A549 (cell line): ENCODE measurements around the gene SPACA7. TPM values are rescaled to one million over a fixed set of nuclear protein-coding genes. Genes with fewer than 3 reads are reported as not detected.

ENCODE experiments used
- ATAC-seq, 2 experiments: fragments of 200-7000 bp in 1 of 2; fragments of >200 bp in 1 of 2; cut with Nextera tagmentation in 1 of 2; cut with Tn5 transposase in 1 of 2; 3 replicates each; pipeline versions ENCODE4 v1.8.0 to v1.9.1; 2018 to 2020; ENCODE audit warnings: mild to moderate bottlenecking in 1 of 2, moderate library complexity in 1 of 2
- CTCF ChIA-PET: fragments of 300-600 bp; sonication (Branson Sonifier 250); formaldehyde crosslinking; extraction: SDS; loops from one replicate; lab custom pipeline; 2021; ENCODE audit warnings: antibody characterized with exemption, inconsistent platforms; lab: Yijun Ruan, JAX
- POLR2A ChIA-PET: fragments of 350-600 bp; formaldehyde crosslinking; extraction: SDS; loops from one replicate; lab custom pipeline; 2021; ENCODE audit warnings: antibody characterized with exemption, inconsistent platforms; lab: Yijun Ruan, JAX
- DNase-seq, 2 experiments: peaks; one replicate each; pipeline versions ENCODE4 v3.0.0 to v3.0.0-alpha.2; 2011 to 2016; ENCODE audit warnings: low read depth in 1 of 2, low spot score in 1 of 2
- FAIRE-seq: peaks from 2 replicates; lab custom pipeline; 2011; peaks lifted over from hg19 to GRCh38; lab: Jason Lieb, UNC
- H3K27ac ChIP-seq, 2 experiments: fragments of >200 bp; sonication (Bioruptor Twin); formaldehyde crosslinking; 3 replicates each; pipeline ENCODE4 v1.5.1; 2016 to 2017
- H3K4me1 ChIP-seq: fragments of >200 bp; sonication (Bioruptor Twin); formaldehyde crosslinking; 3 replicates; pipeline ENCODE4 v1.6.1; 2016
- H3K4me2 ChIP-seq: fragments of >200 bp; sonication (Bioruptor Twin); formaldehyde crosslinking; 3 replicates; pipeline ENCODE4 v1.6.1; 2016
- H3K4me3 ChIP-seq: fragments of >200 bp; sonication (Bioruptor Twin); formaldehyde crosslinking; 3 replicates; pipeline ENCODE4 v1.5.1; 2016
- H3K9me3 ChIP-seq: fragments of >200 bp; sonication (Bioruptor Twin); formaldehyde crosslinking; 3 replicates; pipeline ENCODE4 v1.6.1; 2016
- CBX2 ChIP-seq: fragments of 200-600 bp; sonication (generic); IDR thresholded peaks from 2 replicates; pipeline ENCODE4 v1.6.1; 2016; ENCODE audit warnings: low read depth, mild to moderate bottlenecking, borderline replicate concordance
- CEBPB ChIP-seq, 2 experiments: fragments of >200 bp in 1 of 2; sonication (Bioruptor Twin) in 1 of 2; formaldehyde crosslinking in 1 of 2; IDR thresholded peaks; 2 replicates each; pipeline ENCODE4 v1.6.1; 2012 to 2016
- CHD2 ChIP-seq: fragments of 150-350 bp; IDR thresholded peaks from 2 replicates; pipeline ENCODE4 v1.6.1; 2014; ENCODE audit warnings: low read length; ENCODE audit not compliant: partially characterized antibody
- CHD4 ChIP-seq: fragments of 200-600 bp; sonication (generic); IDR thresholded peaks from 2 replicates; pipeline ENCODE4 v1.6.1; 2016; ENCODE audit warnings: antibody characterized with exemption, mild to moderate bottlenecking, borderline replicate concordance
- EHF ChIP-seq: fragments of 250-450 bp; sonication (Bioruptor Pico); IDR thresholded peaks from 2 replicates; pipeline ENCODE4 v1.5.0; 2020; ENCODE audit warnings: mild to moderate bottlenecking
- EP300 ChIP-seq, 2 experiments: fragments of >200 bp; sonication (Bioruptor Twin); formaldehyde crosslinking; IDR thresholded peaks; 2 replicates in 1 of 2; 3 replicates in 1 of 2; pipeline ENCODE4 v1.6.1; 2016 to 2017
- FOXS1 ChIP-seq: fragments of 250-450 bp; sonication (Bioruptor Pico); IDR thresholded peaks from 2 replicates; pipeline ENCODE4 v1.5.0; 2020; ENCODE audit warnings: mild to moderate bottlenecking, moderate library complexity
- HEYL ChIP-seq: fragments of 250-450 bp; sonication (Bioruptor Pico); IDR thresholded peaks from 2 replicates; pipeline ENCODE4 v1.8.0; 2021; ENCODE audit warnings: mild to moderate bottlenecking, moderate library complexity
- HOXB5 ChIP-seq: fragments of 250-450 bp; sonication (Bioruptor Pico); IDR thresholded peaks from 2 replicates; pipeline ENCODE4 v1.5.0; 2020; ENCODE audit warnings: mild to moderate bottlenecking, moderate library complexity
- KDM1A ChIP-seq: fragments of 200-600 bp; sonication (generic); IDR thresholded peaks from 2 replicates; pipeline ENCODE4 v1.6.1; 2016; ENCODE audit warnings: low read depth, mild to moderate bottlenecking
- MYC ChIP-seq: IDR thresholded peaks from 2 replicates; pipeline ENCODE4 v1.6.1; 2012; ENCODE audit warnings: mild to moderate bottlenecking, inconsistent platforms, low read length, improper control_type of control experiment, borderline replicate concordance
- NFE2L2 ChIP-seq: fragments of 150-350 bp; conservative IDR thresholded peaks from 2 replicates; pipeline ENCODE4 v1.6.1; 2014; ENCODE audit warnings: low read length
- NPAS2 ChIP-seq: fragments of 250-450 bp; sonication (Bioruptor Pico); IDR thresholded peaks from 2 replicates; pipeline ENCODE4 v1.8.0; 2022; ENCODE audit warnings: mild to moderate bottlenecking, moderate library complexity, borderline replicate concordance
- NR3C1 ChIP-seq: fragments of >200 bp; sonication (Bioruptor Twin); formaldehyde crosslinking; IDR thresholded peaks from 3 replicates; pipeline ENCODE4 v1.6.1; 2017
- POLR2AphosphoS2 ChIP-seq: conservative IDR thresholded peaks from 2 replicates; pipeline ENCODE4 v1.6.1; 2012; ENCODE audit warnings: low read length, improper control_type of control experiment, inconsistent platforms
- RARB ChIP-seq: fragments of 250-450 bp; sonication (Bioruptor Pico); IDR thresholded peaks from 2 replicates; pipeline ENCODE4 v1.8.0; 2021; ENCODE audit warnings: mild to moderate bottlenecking, moderate library complexity
- RFX5 ChIP-seq: fragments of 450-650 bp; IDR thresholded peaks from 2 replicates; pipeline ENCODE4 v1.7.1; 2014; ENCODE audit warnings: antibody characterized with exemption, mild to moderate bottlenecking, moderate library complexity
- TP53 ChIP-seq: fragments of 250-450 bp; sonication (Bioruptor Pico); IDR thresholded peaks from 2 replicates; pipeline ENCODE4 v1.5.0; 2021; ENCODE audit warnings: mild to moderate bottlenecking, moderate library complexity
- ZNF302 ChIP-seq: fragments of 250-450 bp; sonication (Bioruptor Pico); IDR thresholded peaks from 2 replicates; pipeline ENCODE4 v1.9.0; 2021; ENCODE audit warnings: inconsistent platforms, mild to moderate bottlenecking, moderate library complexity
- ZSCAN20 ChIP-seq: fragments of 250-450 bp; sonication (Bioruptor Pico); IDR thresholded peaks from 2 replicates; pipeline ENCODE4 v1.8.0; 2022; ENCODE audit warnings: mild to moderate bottlenecking, moderate library complexity
- WGBS: methylation state at CpG from one replicate; pipeline ENCODE4 v1.1.6; 2017; ENCODE audit errors: missing lambda C conversion rate; 5-methylcytosine and 5-hydroxymethylcytosine counted together
- polyA plus RNA-seq, 4 experiments: library from polyadenylated mRNA; depleted of rRNA in 3 of 4; stranded (reverse); fragments of >200 nt; fragmentation: RNase III in 1 of 4; extraction: RNeasy Plus Mini Kit Qiagen cat#74134 plus additional on column Dnase treatment in 1 of 4; gene quantifications; 2 replicates in 3 of 4; 3 replicates in 1 of 4; pipeline ENCODE4 v1.2.3, GENCODE V29; 2011 to 2017
- TF ChIP-seq, protein P1 (sequence below): IDR thresholded peaks from 2 replicates; pipeline ENCODE4 v1.6.1; 2012
- TF ChIP-seq, protein P2 (sequence below): fragments of 200-600 bp; sonication (generic); IDR thresholded peaks from 2 replicates; pipeline ENCODE4 v1.6.1; 2016; ENCODE audit warnings: antibody characterized with exemption, mild to moderate bottlenecking, moderate library complexity
- TF ChIP-seq, protein P3 (sequence below): fragments of 250-450 bp; sonication (Bioruptor Pico); IDR thresholded peaks from 2 replicates; pipeline ENCODE4 v1.5.0; 2020; ENCODE audit warnings: low read depth, mild to moderate bottlenecking, moderate library complexity
- TF ChIP-seq, protein P4 (sequence below): fragments of >200 bp; sonication (Bioruptor Twin); formaldehyde crosslinking; IDR thresholded peaks from 2 replicates; pipeline ENCODE4 v1.6.1; 2016
- TF ChIP-seq, protein P5 (sequence below): IDR thresholded peaks from 2 replicates; pipeline ENCODE4 v1.6.1; 2012; ENCODE audit warnings: low read depth, borderline replicate concordance
- TF ChIP-seq, protein P6 (sequence below): IDR thresholded peaks from 2 replicates; pipeline ENCODE4 v1.6.1; 2012

SPACA7 gene
- polyA plus RNA-seq, 2 of the 4 experiments (the other 2 are of a cell fraction), result not detected

DNA sequence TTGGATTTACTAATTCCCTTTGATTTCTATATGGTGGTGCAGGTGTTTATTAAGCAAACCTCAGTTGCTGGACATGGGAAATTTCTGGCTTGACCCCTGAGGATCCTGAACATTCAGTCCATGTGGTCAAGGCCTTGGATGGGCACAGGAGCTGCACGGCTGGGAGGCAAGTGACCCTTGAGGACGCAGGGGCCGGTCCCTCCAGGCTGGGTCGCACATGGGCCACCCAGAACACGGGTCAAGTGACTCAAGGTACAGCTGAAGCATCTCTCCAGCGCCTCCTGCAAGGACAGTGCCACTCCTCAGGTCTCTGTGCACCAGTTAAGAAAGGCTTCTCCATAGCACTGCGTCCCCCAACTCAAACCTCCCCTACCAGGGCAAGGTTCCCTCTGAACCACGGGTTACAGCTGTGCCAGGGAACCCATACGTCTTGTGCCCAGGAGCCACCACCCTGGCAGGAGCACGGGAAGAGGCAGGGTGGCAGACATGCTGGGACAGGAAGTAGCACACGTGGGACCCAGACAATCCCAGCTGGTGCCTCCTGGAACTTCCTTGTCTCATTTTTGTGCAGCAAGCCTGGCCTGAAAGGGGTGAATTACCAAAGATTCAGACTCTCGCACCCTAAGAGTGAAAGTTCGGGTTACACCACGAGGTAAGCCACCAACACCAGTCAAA is 93.1 kb downstream of the SPACA7 start:
- Histone ChIP-seq H3K9me3 (no peaks in the 10 kb centered on the region), H3K27ac (no peak overlapping the region), H3K4me1 (no peaks in the 10 kb centered on the region), H3K4me2 (no peak overlapping the region), H3K4me3 (no peak overlapping the region)
- ChIA-PET POLR2A (no interaction called here), CTCF (interaction anchor here (1.6 kb wide), 1 partner anchor 27 kb away, joined by 4 read pairs; no protein-coding TSS in a partner anchor)
- no peak for ATAC-seq
- FAIRE-seq, result no peak
- TF ChIP-seq, protein P1, sequence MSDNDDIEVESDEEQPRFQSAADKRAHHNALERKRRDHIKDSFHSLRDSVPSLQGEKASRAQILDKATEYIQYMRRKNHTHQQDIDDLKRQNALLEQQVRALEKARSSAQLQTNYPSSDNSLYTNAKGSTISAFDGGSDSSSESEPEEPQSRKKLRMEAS, result no peak
- no peak for TF ChIP-seq HEYL (CRISPR knock-in tag)
- no peak for TF ChIP-seq RARB (CRISPR knock-in tag)
- TF ChIP-seq KDM1A, result no peak
- no peak for TF ChIP-seq CEBPB (IDR thresholded peaks at IDR 0.05)
- no peak for TF ChIP-seq CBX2
- TF ChIP-seq, protein P2, sequence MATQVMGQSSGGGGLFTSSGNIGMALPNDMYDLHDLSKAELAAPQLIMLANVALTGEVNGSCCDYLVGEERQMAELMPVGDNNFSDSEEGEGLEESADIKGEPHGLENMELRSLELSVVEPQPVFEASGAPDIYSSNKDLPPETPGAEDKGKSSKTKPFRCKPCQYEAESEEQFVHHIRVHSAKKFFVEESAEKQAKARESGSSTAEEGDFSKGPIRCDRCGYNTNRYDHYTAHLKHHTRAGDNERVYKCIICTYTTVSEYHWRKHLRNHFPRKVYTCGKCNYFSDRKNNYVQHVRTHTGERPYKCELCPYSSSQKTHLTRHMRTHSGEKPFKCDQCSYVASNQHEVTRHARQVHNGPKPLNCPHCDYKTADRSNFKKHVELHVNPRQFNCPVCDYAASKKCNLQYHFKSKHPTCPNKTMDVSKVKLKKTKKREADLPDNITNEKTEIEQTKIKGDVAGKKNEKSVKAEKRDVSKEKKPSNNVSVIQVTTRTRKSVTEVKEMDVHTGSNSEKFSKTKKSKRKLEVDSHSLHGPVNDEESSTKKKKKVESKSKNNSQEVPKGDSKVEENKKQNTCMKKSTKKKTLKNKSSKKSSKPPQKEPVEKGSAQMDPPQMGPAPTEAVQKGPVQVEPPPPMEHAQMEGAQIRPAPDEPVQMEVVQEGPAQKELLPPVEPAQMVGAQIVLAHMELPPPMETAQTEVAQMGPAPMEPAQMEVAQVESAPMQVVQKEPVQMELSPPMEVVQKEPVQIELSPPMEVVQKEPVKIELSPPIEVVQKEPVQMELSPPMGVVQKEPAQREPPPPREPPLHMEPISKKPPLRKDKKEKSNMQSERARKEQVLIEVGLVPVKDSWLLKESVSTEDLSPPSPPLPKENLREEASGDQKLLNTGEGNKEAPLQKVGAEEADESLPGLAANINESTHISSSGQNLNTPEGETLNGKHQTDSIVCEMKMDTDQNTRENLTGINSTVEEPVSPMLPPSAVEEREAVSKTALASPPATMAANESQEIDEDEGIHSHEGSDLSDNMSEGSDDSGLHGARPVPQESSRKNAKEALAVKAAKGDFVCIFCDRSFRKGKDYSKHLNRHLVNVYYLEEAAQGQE, result no peak
- TF ChIP-seq TP53 (CRISPR knock-in tag), result no peak
- TF ChIP-seq ZNF302 (CRISPR knock-in tag), result no peak
- TF ChIP-seq, protein P3, sequence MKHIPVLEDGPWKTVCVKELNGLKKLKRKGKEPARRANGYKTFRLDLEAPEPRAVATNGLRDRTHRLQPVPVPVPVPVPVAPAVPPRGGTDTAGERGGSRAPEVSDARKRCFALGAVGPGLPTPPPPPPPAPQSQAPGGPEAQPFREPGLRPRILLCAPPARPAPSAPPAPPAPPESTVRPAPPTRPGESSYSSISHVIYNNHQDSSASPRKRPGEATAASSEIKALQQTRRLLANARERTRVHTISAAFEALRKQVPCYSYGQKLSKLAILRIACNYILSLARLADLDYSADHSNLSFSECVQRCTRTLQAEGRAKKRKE (CRISPR knock-in tag), result no peak
- TF ChIP-seq, protein P4, sequence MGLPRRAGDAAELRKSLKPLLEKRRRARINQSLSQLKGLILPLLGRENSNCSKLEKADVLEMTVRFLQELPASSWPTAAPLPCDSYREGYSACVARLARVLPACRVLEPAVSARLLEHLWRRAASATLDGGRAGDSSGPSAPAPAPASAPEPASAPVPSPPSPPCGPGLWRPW, result no peak
- no peak for TF ChIP-seq ZSCAN20
- no peak for TF ChIP-seq RFX5
- no peak for TF ChIP-seq POLR2AphosphoS2
- TF ChIP-seq NFE2L2, result no peak
- no peak for TF ChIP-seq MYC
- TF ChIP-seq NPAS2 (CRISPR knock-in tag), result no peak
- TF ChIP-seq FOXS1 (CRISPR knock-in tag), result no peak
- TF ChIP-seq NR3C1, result no peak
- TF ChIP-seq CHD2, result no peak
- DNase-seq, result no peak
- WGBS, result 66% methylated on average over 7 of the region's 14 CpGs

DNA sequence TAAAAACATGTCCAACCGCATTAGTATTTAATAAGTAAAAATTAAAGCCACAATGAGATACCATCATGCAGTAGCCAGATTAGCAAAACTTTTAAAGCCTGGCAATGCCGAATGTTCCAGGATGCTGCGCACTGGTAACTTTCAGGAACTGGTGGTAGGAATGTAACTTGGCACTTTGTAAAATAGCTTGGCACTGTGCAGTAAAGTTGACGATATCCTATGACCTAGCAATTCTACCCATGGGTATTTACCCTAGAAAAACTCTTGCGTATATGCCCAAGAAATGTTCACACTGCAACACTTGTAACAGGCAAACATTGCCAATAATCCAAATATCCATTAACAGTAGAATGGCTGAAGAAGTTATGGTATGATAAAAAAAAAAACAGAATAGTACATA is 97.7 kb downstream of the SPACA7 start:
- DNase-seq, result no peak
- WGBS, result 75% methylated on average over 5 of the region's 5 CpGs
- Histone ChIP-seq H3K4me2 (no peak overlapping the region), H3K9me3 (no peaks in the 10 kb centered on the region), H3K4me1 (no peaks in the 10 kb centered on the region), H3K27ac (no peak overlapping the region), H3K4me3 (no peak overlapping the region)
- POLR2A ChIA-PET, result no interaction called here
- TF ChIP-seq HOXB5 (CRISPR knock-in tag) (no peak), FOXS1 (CRISPR knock-in tag) (no peak), EHF (CRISPR knock-in tag) (no peak), CHD2 (no peak), CHD4 (no peak), CBX2 (no peak), ZSCAN20 (no peak), EP300 (IDR thresholded peaks at IDR 0.05) (no peak), NPAS2 (CRISPR knock-in tag) (no peak)
- TF ChIP-seq, protein P5, sequence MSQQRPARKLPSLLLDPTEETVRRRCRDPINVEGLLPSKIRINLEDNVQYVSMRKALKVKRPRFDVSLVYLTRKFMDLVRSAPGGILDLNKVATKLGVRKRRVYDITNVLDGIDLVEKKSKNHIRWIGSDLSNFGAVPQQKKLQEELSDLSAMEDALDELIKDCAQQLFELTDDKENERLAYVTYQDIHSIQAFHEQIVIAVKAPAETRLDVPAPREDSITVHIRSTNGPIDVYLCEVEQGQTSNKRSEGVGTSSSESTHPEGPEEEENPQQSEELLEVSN, result no peak
- TF ChIP-seq, protein P6, sequence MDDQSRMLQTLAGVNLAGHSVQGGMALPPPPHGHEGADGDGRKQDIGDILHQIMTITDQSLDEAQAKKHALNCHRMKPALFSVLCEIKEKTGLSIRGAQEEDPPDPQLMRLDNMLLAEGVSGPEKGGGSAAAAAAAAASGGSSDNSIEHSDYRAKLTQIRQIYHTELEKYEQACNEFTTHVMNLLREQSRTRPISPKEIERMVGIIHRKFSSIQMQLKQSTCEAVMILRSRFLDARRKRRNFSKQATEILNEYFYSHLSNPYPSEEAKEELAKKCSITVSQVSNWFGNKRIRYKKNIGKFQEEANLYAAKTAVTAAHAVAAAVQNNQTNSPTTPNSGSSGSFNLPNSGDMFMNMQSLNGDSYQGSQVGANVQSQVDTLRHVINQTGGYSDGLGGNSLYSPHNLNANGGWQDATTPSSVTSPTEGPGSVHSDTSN, result no peak
- CTCF ChIA-PET, result no interaction called here
- ATAC-seq, result no peak
- FAIRE-seq, result no peak
